C4-2B (cell line): Measurements from ENCODE around the gene DMRTB1.

Source experiments
- CTCF ChIP-seq: fragments of 450-650 bp; conservative IDR thresholded peaks from 2 replicates; pipeline ENCODE4 v1.5.1; 2017; ENCODE audit warnings: mild to moderate bottlenecking
- ZFX ChIP-seq: fragments of 450-650 bp; IDR thresholded peaks from 2 replicates; pipeline ENCODE4 v1.6.1; 2017

- TF ChIP-seq CTCF (no peak), ZFX (no peak)
Observed at GRCh38 chr1:53438427-53439336, 20.5 kb upstream of the DMRTB1 start.
